WTC11 (cell line): ENCODE measurements around the gene SLIT3. TPM values are rescaled to one million over a fixed set of nuclear protein-coding genes. Genes with fewer than 3 reads are reported as not detected.

Experiments
- ATAC-seq: fragments of 200-7000 bp; cut with Tn5 transposase; 2 replicates; pipeline ENCODE4 v1.10.0; 2021; ENCODE audit warnings: mild to moderate bottlenecking, moderate library complexity
- CTCF ChIA-PET: fragments of 300-600 bp; sonication (Branson Sonifier 250); formaldehyde crosslinking; loops from one replicate; lab custom pipeline; 2021; ENCODE audit warnings: antibody characterized with exemption; lab: Charles Lee
- POLR2A ChIA-PET: fragments of 350-600 bp; sonication (Branson Sonifier 250); formaldehyde crosslinking; loops from one replicate; lab custom pipeline; 2021; ENCODE audit warnings: antibody characterized with exemption; lab: Charles Lee
- DNase-seq: peaks from one replicate; pipeline ENCODE4 v3.0.0; 2021; ENCODE audit warnings: low spot score
- H3K27ac Mint-ChIP-seq: 2 replicates; pipeline ENCODE4 v1.8.0; 2021; ENCODE audit warnings: mixed read lengths
- H3K27me3 Mint-ChIP-seq: 2 replicates; pipeline ENCODE4 v1.8.0; 2021; ENCODE audit warnings: low read depth, mild to moderate bottlenecking, moderate library complexity, mixed read lengths
- H3K36me3 Mint-ChIP-seq: 2 replicates; pipeline ENCODE4 v1.8.0; 2021; ENCODE audit warnings: mixed read lengths
- H3K4me1 Mint-ChIP-seq: 2 replicates; pipeline ENCODE4 v1.8.0; 2022; ENCODE audit warnings: mixed read lengths
- H3K4me3 Mint-ChIP-seq: 2 replicates; pipeline ENCODE4 v1.8.0; 2021; ENCODE audit warnings: mild to moderate bottlenecking, moderate library complexity, mixed read lengths
- H3K9me3 Mint-ChIP-seq: 2 replicates; pipeline ENCODE4 v1.8.0; 2021; ENCODE audit warnings: mixed read lengths
- ELF4 ChIP-seq: sonication (generic); formaldehyde crosslinking; IDR thresholded peaks from 2 replicates; pipeline ENCODE4 v1.8.1; 2022; ENCODE audit warnings: low read depth, mild to moderate bottlenecking, moderate library complexity, missing genetic modification reagents
- ESRRA ChIP-seq: sonication (generic); formaldehyde crosslinking; IDR thresholded peaks from 2 replicates; pipeline ENCODE4 v1.8.1; 2022; ENCODE audit warnings: mild to moderate bottlenecking, missing genetic modification reagents, borderline replicate concordance
- HMGA2 ChIP-seq: fragments of 250-450 bp; sonication (Bioruptor Pico); IDR thresholded peaks from 2 replicates; pipeline ENCODE4 v1.4.0; 2021; ENCODE audit warnings: mild to moderate bottlenecking, moderate library complexity
- KAT7 ChIP-seq: sonication (generic); formaldehyde crosslinking; IDR thresholded peaks from 2 replicates; pipeline ENCODE4 v1.8.1; 2023; ENCODE audit warnings: missing genetic modification reagents, mild to moderate bottlenecking, borderline replicate concordance
- NFYB ChIP-seq: sonication (generic); formaldehyde crosslinking; conservative IDR thresholded peaks from 2 replicates; pipeline ENCODE4 v1.8.0; 2022; ENCODE audit warnings: low read depth, missing genetic modification reagents
- SMAD3 ChIP-seq: sonication (generic); formaldehyde crosslinking; IDR thresholded peaks from 2 replicates; pipeline ENCODE4 v1.8.0; 2022; ENCODE audit warnings: missing genetic modification reagents, mild to moderate bottlenecking, borderline replicate concordance
- TP53 ChIP-seq: sonication (generic); formaldehyde crosslinking; IDR thresholded peaks from 2 replicates; pipeline ENCODE4 v1.8.1; 2023; ENCODE audit warnings: mild to moderate bottlenecking, missing genetic modification reagents
- ZBTB21 ChIP-seq: sonication (generic); formaldehyde crosslinking; IDR thresholded peaks from 2 replicates; pipeline ENCODE4 v1.8.1; 2023; ENCODE audit warnings: mild to moderate bottlenecking, missing genetic modification reagents, borderline replicate concordance
- ZNF121 ChIP-seq: sonication (generic); formaldehyde crosslinking; IDR thresholded peaks from 2 replicates; pipeline ENCODE4 v1.8.0; 2023; ENCODE audit warnings: missing genetic modification reagents
- ZNF232 ChIP-seq: sonication (generic); formaldehyde crosslinking; IDR thresholded peaks from 2 replicates; pipeline ENCODE4 v1.8.0; 2022; ENCODE audit warnings: mild to moderate bottlenecking, missing genetic modification reagents
- ZNF396 ChIP-seq: fragments of 250-450 bp; sonication (Bioruptor Pico); IDR thresholded peaks from 2 replicates; pipeline ENCODE4 v1.8.0; 2021; ENCODE audit warnings: mild to moderate bottlenecking, moderate library complexity, borderline replicate concordance
- total RNA-seq: library from RNA; stranded (reverse); gene quantifications from 3 replicates; pipeline ENCODE4 v1.2.3, GENCODE V29; 2021
- TF ChIP-seq, protein P1 (sequence below): fragments of 250-450 bp; sonication (Bioruptor Pico); conservative IDR thresholded peaks from 2 replicates; pipeline ENCODE4 v1.9.0; 2021; ENCODE audit warnings: mild to moderate bottlenecking
- TF ChIP-seq, protein P2 (sequence below): sonication (generic); formaldehyde crosslinking; IDR thresholded peaks from 2 replicates; pipeline ENCODE4 v1.8.1; 2023; ENCODE audit warnings: mild to moderate bottlenecking, moderate library complexity, missing genetic modification reagents
- TF ChIP-seq, protein P3 (sequence below): sonication (generic); formaldehyde crosslinking; IDR thresholded peaks from 2 replicates; pipeline ENCODE4 v1.8.1; 2023; ENCODE audit warnings: mild to moderate bottlenecking, missing genetic modification reagents
- TF ChIP-seq, protein P4 (sequence below): sonication (generic); formaldehyde crosslinking; IDR thresholded peaks from 2 replicates; pipeline ENCODE4 v1.8.0; 2023; ENCODE audit warnings: mild to moderate bottlenecking, missing genetic modification reagents
- TF ChIP-seq, protein P5 (sequence below): sonication (generic); formaldehyde crosslinking; IDR thresholded peaks from 2 replicates; pipeline ENCODE4 v1.8.1; 2022; ENCODE audit warnings: missing genetic modification reagents, borderline replicate concordance
- TF ChIP-seq, protein P6 (sequence below): sonication (generic); formaldehyde crosslinking; IDR thresholded peaks from 2 replicates; pipeline ENCODE4 v1.8.1; 2023; ENCODE audit warnings: mild to moderate bottlenecking, missing genetic modification reagents, moderate library complexity
- TF ChIP-seq, protein P7 (sequence below): fragments of 200-600 bp; IDR thresholded peaks from 2 replicates; pipeline ENCODE4 v1.8.0; 2022; ENCODE audit warnings: antibody characterized with exemption
- TF ChIP-seq, protein P8 (sequence below): sonication (generic); formaldehyde crosslinking; IDR thresholded peaks from 2 replicates; pipeline ENCODE4 v1.8.1; 2023; ENCODE audit warnings: mild to moderate bottlenecking, missing genetic modification reagents, moderate library complexity

The SLIT3 gene
- total RNA-seq, 1 experiment from 2014 or later, result 1.9 TPM

DNA sequence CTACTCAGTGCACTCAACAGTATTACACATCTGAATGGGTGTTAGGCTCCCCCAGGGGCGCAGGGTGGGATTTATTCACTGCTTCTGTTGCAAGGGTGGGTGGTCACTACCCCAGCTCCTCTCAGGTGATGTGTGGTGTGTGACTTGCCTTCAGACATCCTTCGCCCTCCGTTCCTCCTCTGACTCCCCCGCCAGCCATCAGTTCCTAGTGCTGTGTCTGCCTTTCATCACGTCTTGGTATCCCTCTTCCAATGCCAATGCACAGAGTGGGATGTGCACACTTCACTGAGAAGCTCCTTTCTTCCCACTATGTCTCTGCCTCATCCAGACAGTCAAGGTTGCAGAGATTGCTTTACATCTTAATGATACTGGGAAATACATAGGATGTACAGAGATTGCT, 79.4 kb downstream of the SLIT3 start:
- Mint-ChIP-seq H3K4me1 (no peaks in the 10 kb centered on the region), H3K4me3 (no peak overlapping the region), H3K36me3 (no peaks in the 10 kb centered on the region)
- TF ChIP-seq ZNF396 (no peak), ELF4 (no peak), NFYB (no peak), KAT7 (CRISPR knock-in tag) (no peak), HMGA2 (CRISPR knock-in tag) (no peak), ZBTB21 (CRISPR knock-in tag) (no peak), ESRRA (CRISPR knock-in tag) (no peak), TP53 (CRISPR knock-in tag) (no peak), ZNF121 (CRISPR knock-in tag) (no peak), ZNF232 (no peak), SMAD3 (CRISPR knock-in tag) (no peak)
- TF ChIP-seq, protein P1, sequence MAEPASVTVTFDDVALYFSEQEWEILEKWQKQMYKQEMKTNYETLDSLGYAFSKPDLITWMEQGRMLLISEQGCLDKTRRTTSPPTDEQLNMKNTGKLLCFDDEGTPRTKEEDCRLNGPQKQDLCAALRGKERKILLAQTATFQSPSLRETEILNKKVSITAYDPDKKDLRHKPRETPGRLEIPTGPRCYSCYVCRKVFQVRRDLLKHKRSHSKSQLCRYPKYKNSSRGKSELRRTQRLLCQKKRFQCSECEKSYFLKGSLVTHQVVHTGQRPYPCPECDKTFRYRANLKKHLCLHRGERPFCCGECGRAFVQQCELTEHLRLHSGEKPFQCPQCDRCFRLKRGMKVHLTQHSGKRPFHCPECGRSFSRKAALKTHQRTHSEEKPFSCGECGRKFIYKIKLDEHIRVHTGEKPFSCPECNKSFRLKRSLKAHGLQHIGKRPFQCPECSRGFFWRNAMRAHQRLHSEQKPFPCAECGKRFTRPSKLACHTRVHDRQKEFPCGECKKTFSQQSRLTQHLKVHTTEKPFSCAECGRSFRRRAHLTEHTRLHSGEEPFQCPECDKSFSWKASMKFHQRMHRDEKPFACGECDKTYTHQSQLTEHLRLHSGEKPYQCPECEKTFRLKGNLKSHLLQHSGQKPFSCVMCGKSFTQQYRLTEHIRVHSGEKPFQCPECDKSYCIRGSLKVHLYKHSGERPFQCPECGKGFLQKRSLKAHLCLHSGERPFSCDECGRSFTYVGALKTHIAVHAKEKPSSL, result no peak
- TF ChIP-seq, protein P2, sequence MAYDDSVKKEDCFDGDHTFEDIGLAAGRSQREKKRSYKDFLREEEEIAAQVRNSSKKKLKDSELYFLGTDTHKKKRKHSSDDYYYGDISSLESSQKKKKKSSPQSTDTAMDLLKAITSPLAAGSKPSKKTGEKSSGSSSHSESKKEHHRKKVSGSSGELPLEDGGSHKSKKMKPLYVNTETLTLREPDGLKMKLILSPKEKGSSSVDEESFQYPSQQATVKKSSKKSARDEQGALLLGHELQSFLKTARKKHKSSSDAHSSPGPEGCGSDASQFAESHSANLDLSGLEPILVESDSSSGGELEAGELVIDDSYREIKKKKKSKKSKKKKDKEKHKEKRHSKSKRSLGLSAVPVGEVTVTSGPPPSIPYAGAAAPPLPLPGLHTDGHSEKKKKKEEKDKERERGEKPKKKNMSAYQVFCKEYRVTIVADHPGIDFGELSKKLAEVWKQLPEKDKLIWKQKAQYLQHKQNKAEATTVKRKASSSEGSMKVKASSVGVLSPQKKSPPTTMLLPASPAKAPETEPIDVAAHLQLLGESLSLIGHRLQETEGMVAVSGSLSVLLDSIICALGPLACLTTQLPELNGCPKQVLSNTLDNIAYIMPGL (CRISPR knock-in tag), result no peak
- TF ChIP-seq, protein P3, sequence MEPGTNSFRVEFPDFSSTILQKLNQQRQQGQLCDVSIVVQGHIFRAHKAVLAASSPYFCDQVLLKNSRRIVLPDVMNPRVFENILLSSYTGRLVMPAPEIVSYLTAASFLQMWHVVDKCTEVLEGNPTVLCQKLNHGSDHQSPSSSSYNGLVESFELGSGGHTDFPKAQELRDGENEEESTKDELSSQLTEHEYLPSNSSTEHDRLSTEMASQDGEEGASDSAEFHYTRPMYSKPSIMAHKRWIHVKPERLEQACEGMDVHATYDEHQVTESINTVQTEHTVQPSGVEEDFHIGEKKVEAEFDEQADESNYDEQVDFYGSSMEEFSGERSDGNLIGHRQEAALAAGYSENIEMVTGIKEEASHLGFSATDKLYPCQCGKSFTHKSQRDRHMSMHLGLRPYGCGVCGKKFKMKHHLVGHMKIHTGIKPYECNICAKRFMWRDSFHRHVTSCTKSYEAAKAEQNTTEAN (CRISPR knock-in tag), result no peak
- TF ChIP-seq, protein P4, sequence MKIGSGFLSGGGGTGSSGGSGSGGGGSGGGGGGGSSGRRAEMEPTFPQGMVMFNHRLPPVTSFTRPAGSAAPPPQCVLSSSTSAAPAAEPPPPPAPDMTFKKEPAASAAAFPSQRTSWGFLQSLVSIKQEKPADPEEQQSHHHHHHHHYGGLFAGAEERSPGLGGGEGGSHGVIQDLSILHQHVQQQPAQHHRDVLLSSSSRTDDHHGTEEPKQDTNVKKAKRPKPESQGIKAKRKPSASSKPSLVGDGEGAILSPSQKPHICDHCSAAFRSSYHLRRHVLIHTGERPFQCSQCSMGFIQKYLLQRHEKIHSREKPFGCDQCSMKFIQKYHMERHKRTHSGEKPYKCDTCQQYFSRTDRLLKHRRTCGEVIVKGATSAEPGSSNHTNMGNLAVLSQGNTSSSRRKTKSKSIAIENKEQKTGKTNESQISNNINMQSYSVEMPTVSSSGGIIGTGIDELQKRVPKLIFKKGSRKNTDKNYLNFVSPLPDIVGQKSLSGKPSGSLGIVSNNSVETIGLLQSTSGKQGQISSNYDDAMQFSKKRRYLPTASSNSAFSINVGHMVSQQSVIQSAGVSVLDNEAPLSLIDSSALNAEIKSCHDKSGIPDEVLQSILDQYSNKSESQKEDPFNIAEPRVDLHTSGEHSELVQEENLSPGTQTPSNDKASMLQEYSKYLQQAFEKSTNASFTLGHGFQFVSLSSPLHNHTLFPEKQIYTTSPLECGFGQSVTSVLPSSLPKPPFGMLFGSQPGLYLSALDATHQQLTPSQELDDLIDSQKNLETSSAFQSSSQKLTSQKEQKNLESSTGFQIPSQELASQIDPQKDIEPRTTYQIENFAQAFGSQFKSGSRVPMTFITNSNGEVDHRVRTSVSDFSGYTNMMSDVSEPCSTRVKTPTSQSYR, result no peak
- TF ChIP-seq, protein P5, sequence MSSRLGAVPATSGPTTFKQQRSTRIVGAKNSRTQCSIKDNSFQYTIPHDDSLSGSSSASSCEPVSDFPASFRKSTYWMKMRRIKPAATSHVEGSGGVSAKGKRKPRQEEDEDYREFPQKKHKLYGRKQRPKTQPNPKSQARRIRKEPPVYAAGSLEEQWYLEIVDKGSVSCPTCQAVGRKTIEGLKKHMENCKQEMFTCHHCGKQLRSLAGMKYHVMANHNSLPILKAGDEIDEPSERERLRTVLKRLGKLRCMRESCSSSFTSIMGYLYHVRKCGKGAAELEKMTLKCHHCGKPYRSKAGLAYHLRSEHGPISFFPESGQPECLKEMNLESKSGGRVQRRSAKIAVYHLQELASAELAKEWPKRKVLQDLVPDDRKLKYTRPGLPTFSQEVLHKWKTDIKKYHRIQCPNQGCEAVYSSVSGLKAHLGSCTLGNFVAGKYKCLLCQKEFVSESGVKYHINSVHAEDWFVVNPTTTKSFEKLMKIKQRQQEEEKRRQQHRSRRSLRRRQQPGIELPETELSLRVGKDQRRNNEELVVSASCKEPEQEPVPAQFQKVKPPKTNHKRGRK, result no peak
- TF ChIP-seq, protein P6, sequence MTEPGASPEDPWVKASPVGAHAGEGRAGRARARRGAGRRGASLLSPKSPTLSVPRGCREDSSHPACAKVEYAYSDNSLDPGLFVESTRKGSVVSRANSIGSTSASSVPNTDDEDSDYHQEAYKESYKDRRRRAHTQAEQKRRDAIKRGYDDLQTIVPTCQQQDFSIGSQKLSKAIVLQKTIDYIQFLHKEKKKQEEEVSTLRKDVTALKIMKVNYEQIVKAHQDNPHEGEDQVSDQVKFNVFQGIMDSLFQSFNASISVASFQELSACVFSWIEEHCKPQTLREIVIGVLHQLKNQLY (CRISPR knock-in tag), result no peak
- TF ChIP-seq, protein P7, sequence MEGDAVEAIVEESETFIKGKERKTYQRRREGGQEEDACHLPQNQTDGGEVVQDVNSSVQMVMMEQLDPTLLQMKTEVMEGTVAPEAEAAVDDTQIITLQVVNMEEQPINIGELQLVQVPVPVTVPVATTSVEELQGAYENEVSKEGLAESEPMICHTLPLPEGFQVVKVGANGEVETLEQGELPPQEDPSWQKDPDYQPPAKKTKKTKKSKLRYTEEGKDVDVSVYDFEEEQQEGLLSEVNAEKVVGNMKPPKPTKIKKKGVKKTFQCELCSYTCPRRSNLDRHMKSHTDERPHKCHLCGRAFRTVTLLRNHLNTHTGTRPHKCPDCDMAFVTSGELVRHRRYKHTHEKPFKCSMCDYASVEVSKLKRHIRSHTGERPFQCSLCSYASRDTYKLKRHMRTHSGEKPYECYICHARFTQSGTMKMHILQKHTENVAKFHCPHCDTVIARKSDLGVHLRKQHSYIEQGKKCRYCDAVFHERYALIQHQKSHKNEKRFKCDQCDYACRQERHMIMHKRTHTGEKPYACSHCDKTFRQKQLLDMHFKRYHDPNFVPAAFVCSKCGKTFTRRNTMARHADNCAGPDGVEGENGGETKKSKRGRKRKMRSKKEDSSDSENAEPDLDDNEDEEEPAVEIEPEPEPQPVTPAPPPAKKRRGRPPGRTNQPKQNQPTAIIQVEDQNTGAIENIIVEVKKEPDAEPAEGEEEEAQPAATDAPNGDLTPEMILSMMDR, result no peak
- TF ChIP-seq, protein P8, sequence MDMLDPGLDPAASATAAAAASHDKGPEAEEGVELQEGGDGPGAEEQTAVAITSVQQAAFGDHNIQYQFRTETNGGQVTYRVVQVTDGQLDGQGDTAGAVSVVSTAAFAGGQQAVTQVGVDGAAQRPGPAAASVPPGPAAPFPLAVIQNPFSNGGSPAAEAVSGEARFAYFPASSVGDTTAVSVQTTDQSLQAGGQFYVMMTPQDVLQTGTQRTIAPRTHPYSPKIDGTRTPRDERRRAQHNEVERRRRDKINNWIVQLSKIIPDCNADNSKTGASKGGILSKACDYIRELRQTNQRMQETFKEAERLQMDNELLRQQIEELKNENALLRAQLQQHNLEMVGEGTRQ, result no peak
- TF ChIP-seq, all 79 proteins: peak for 0
- CTCF ChIA-PET, result no interaction called here
- Mint-ChIP-seq H3K27ac (no peak overlapping the region), H3K9me3 (no peaks in the 10 kb centered on the region), H3K27me3 (peaks cover 94% of the 10 kb centered on the region)
- POLR2A ChIA-PET, result no interaction called here
- DNase-seq, result no peak
- no peak for ATAC-seq
